Suprapubic skin (tissue), 3 donors: ENCODE measurements around the gene PRR13.

Experiments
- POLR2A ChIP-seq, 2 donors: fragments of 450-650 bp; IDR thresholded peaks; one replicate each; pipeline ENCODE4 v1.6.1; 2017; ENCODE audit warnings: antibody characterized with exemption in 2 of 2, mild to moderate bottlenecking in 2 of 2, moderate library complexity in 2 of 2
- TF ChIP-seq, protein P1 (sequence below), 2 donors: fragments of 200-600 bp in 1 of 2; fragments of 450-650 bp in 1 of 2; sonication (generic) in 1 of 2; IDR thresholded peaks; one replicate each; pipeline ENCODE4 v1.5.1; 2016 to 2019; ENCODE audit warnings: antibody characterized with exemption in 2 of 2, mild to moderate bottlenecking in 1 of 2, moderate library complexity in 1 of 2

DNA sequence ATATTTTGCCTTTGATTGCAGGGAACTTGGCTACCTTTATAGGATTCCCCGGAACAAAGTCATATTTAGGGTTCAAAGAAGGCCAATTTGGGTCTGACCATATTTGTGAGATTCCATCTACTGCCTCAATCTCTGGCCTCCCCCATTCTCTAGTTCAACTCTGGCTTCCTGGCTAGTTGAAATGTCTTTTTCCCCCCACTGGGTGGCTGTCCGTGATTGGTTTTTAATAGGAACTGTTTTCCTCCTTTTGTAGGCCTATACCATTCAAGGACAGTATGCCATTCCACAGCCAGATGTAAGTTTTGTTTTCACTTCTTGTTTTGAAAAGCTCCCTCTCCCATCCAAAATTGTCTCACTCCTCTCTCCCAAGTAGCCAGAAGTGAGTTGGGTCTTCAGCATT lies 24.1 kb downstream of the PRR13 start:
- TF ChIP-seq, protein P1, sequence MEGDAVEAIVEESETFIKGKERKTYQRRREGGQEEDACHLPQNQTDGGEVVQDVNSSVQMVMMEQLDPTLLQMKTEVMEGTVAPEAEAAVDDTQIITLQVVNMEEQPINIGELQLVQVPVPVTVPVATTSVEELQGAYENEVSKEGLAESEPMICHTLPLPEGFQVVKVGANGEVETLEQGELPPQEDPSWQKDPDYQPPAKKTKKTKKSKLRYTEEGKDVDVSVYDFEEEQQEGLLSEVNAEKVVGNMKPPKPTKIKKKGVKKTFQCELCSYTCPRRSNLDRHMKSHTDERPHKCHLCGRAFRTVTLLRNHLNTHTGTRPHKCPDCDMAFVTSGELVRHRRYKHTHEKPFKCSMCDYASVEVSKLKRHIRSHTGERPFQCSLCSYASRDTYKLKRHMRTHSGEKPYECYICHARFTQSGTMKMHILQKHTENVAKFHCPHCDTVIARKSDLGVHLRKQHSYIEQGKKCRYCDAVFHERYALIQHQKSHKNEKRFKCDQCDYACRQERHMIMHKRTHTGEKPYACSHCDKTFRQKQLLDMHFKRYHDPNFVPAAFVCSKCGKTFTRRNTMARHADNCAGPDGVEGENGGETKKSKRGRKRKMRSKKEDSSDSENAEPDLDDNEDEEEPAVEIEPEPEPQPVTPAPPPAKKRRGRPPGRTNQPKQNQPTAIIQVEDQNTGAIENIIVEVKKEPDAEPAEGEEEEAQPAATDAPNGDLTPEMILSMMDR (IDR thresholded peaks at IDR 0.05) = no peak
- TF ChIP-seq POLR2A (IDR thresholded peaks at IDR 0.05) = no peak
